ENCODE data around the gene DNAJB11. TPM values are rescaled to one million over a fixed set of nuclear protein-coding genes. Genes with fewer than 3 reads are reported as not detected.

DNAJB11 gene
- total RNA-seq, 1 experiment from 2014 or later, result 54.3 TPM

DNA sequence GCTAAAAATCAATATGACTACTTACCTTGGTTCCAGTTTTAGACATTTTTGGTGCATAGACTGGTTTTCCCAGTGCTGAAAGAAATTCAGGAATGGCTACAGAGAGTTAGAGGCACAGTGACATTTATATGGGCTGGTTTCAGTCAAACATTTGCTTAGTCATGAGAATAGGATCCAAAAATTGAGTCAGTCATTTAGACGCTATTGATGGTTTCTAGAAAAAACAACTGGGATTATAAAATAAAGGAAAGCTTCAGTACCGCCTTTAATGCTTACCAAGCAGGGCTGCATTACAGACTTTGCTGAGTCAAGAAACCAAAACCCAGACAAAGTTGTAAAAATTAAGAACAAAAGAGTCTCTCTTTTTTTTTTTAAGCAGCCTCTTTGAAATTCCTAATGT lies 26.2 kb upstream of the DNAJB11 start, which contains the start of gene CRYGS:
TSS of gene CRYGS (minus strand) at position 100 of the 400 bp plus-strand sequence. CDS start at position 46, 54 bp downstream.
- Histone ChIP-seq H3K27ac (ENCODE audit: low read depth, low read length) (no peak within 1 kb of the TSS), H3K36me3 (ENCODE audit: control insufficient read depth in 1 of 2, insufficient read depth in 2 of 2, low read length in 2 of 2) (peaks cover 0 to 2% of the 10 kb centered on the region in 2 experiments; a peak in 2 of 4 replicates), H3K27me3 (ENCODE audit: insufficient read depth, low read length) (no peaks in the 10 kb centered on the region), H3K4me3 (replicated peaks in 1 of 2; ENCODE audit: low read depth in 1 of 2, low read length in 2 of 2) (no peak within 1 kb of the TSS), H2AFZ (ENCODE audit: low read depth, low read length, poor library complexity, severe bottlenecking) (no peak within 1 kb of the TSS), H3K9ac (ENCODE audit: low read length) (no peak within 1 kb of the TSS), H3K4me2 (ENCODE audit: low read length) (no peak within 1 kb of the TSS), H3K79me2 (ENCODE audit: insufficient read depth, low read length) (no peaks in the 10 kb centered on the region), H3K9me2 (ENCODE audit: insufficient read depth) (no peaks in the 10 kb centered on the region), H3K4me1 (ENCODE audit: control insufficient read depth in 1 of 2, insufficient read depth in 2 of 2, low read length in 2 of 2) (peaks cover 9 to 17% of the 10 kb centered on the region in 2 experiments; a peak in 3 of 4 replicates), H3K9me3 (ENCODE audit: control insufficient read depth in 1 of 2, insufficient read depth in 1 of 2, low read depth in 1 of 2, low read length in 2 of 2) (no peaks in the 10 kb centered on the region), H4K20me1 (ENCODE audit: insufficient read depth) (no peaks in the 10 kb centered on the region)
- BruUV-seq (replicated peaks), result no TSS peak
- ChIA-PET CTCF (interaction anchor here (0.7 to 1.2 kb wide), 2 partner anchors 257 to 285 kb away, joined by 4 to 5 read pairs; no protein-coding TSS in a partner anchor), RAD21 (ENCODE audit: low non-redundant PET in 1 of 2, low total read pairs in 2 of 2, uncharacterized antibody in 2 of 2, unreplicated experiment in 2 of 2) (no interaction called here), POLR2A (no interaction called here)
- TF ChIP-seq YY1 (IDR thresholded peaks at IDR 0.05; ENCODE audit: extremely low read depth, insufficient replicate concordance, low read depth, low read length), result no peak
- no peak for TF ChIP-seq EZH2phosphoT487 (IDR thresholded peaks at IDR 0.05; ENCODE audit: borderline replicate concordance)
- TF ChIP-seq EZH2 (IDR thresholded peaks at IDR 0.05), result no peak
- TF ChIP-seq POLR2AphosphoS5 (IDR thresholded peaks at IDR 0.05; ENCODE audit: low read depth, low read length), result no peak
- TF ChIP-seq ATF3 (IDR thresholded peaks at IDR 0.05), result no peak
- no peak for TF ChIP-seq SP1 (IDR thresholded peaks at IDR 0.05; ENCODE audit: low read depth)
- TF ChIP-seq SIN3A (IDR thresholded peaks at IDR 0.05; ENCODE audit: low read depth), result no peak
- DNase-seq (ENCODE audit: low read depth, low spot score) (no peak), ATAC-seq (no peak)
- intact Hi-C loops (cut with micrococcal nuclease), result no loop called here

- no peaks in the 10 kb centered on the region for H3K79me2 ChIP-seq (ENCODE audit: insufficient read depth, low read length)
- POLR2A ChIA-PET, result no interaction called here
- H3K4me3 ChIP-seq (replicated peaks in 1 of 2; ENCODE audit: low read depth in 1 of 2, low read length in 2 of 2), result no peak overlapping the region
- peaks cover 4 to 9% of the 10 kb centered on the region in 2 experiments; a peak in 3 of 4 replicates for H3K36me3 ChIP-seq (ENCODE audit: control insufficient read depth in 1 of 2, insufficient read depth in 2 of 2, low read length in 2 of 2)
- RAD21 ChIA-PET (ENCODE audit: low non-redundant PET in 1 of 2, low total read pairs in 2 of 2, uncharacterized antibody in 2 of 2, unreplicated experiment in 2 of 2), result no interaction called here
- no peaks in the 10 kb centered on the region for H3K9me2 ChIP-seq (ENCODE audit: insufficient read depth)
- no peak overlapping the region for H3K9ac ChIP-seq (ENCODE audit: low read length)
- no peaks in the 10 kb centered on the region for H3K9me3 ChIP-seq (ENCODE audit: control insufficient read depth in 1 of 2, insufficient read depth in 1 of 2, low read depth in 1 of 2, low read length in 2 of 2)
- H4K20me1 ChIP-seq (ENCODE audit: insufficient read depth), result no peaks in the 10 kb centered on the region
- DNase-seq (ENCODE audit: low read depth, low spot score), result no peak
- H3K4me2 ChIP-seq (ENCODE audit: low read length), result no peak overlapping the region
- no peak overlapping the region for H2AFZ ChIP-seq (ENCODE audit: low read depth, low read length, poor library complexity, severe bottlenecking)
- no peaks in the 10 kb centered on the region for H3K4me1 ChIP-seq (ENCODE audit: control insufficient read depth in 1 of 2, insufficient read depth in 2 of 2, low read length in 2 of 2)
- H3K27ac ChIP-seq (ENCODE audit: low read depth, low read length), result no peak overlapping the region
- no peaks in the 10 kb centered on the region for H3K27me3 ChIP-seq (ENCODE audit: insufficient read depth, low read length)
- BruUV-seq (replicated peaks), result no TSS peak
- intact Hi-C loops (cut with micrococcal nuclease), result no loop called here
- CTCF ChIA-PET, result interaction anchor here (3.3 kb wide), 1 partner anchor 9 kb away, joined by 16 read pairs; no protein-coding TSS in a partner anchor
- ATAC-seq, result no peak
- no peak for TF ChIP-seq EGR1 (IDR thresholded peaks at IDR 0.05; ENCODE audit: low read depth)
- TF ChIP-seq CEBPB (IDR thresholded peaks at IDR 0.05; ENCODE audit: low read depth), result no peak
- TF ChIP-seq, protein P1, sequence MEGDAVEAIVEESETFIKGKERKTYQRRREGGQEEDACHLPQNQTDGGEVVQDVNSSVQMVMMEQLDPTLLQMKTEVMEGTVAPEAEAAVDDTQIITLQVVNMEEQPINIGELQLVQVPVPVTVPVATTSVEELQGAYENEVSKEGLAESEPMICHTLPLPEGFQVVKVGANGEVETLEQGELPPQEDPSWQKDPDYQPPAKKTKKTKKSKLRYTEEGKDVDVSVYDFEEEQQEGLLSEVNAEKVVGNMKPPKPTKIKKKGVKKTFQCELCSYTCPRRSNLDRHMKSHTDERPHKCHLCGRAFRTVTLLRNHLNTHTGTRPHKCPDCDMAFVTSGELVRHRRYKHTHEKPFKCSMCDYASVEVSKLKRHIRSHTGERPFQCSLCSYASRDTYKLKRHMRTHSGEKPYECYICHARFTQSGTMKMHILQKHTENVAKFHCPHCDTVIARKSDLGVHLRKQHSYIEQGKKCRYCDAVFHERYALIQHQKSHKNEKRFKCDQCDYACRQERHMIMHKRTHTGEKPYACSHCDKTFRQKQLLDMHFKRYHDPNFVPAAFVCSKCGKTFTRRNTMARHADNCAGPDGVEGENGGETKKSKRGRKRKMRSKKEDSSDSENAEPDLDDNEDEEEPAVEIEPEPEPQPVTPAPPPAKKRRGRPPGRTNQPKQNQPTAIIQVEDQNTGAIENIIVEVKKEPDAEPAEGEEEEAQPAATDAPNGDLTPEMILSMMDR (IDR thresholded peaks at IDR 0.05 in 2 of 3, conservative IDR thresholded peaks at IDR 0.05 in 1 of 3; ENCODE audit: borderline replicate concordance in 1 of 3, insufficient read depth in 1 of 3, low read depth in 2 of 3, low read length in 2 of 3), result no peak
- no peak for TF ChIP-seq CBX3 (IDR thresholded peaks at IDR 0.05; ENCODE audit: low read depth)
- TF ChIP-seq POLR2AphosphoS5 (IDR thresholded peaks at IDR 0.05; ENCODE audit: low read depth, low read length), result no peak
- TF ChIP-seq REST (IDR thresholded peaks at IDR 0.05; ENCODE audit: low read depth), result no peak
- TF ChIP-seq FOSL1 (IDR thresholded peaks at IDR 0.05; ENCODE audit: low read depth), result no peak
- TF ChIP-seq POLR2A (IDR thresholded peaks at IDR 0.05; ENCODE audit: borderline replicate concordance, extremely low read depth, insufficient read depth, insufficient read length), result no peak
- TF ChIP-seq ATF3 (IDR thresholded peaks at IDR 0.05), result no peak
Measured at GRCh38 chr3:186549497-186549896, 21.0 kb upstream of the DNAJB11 start.

All from HCT116 (cell line).